ENCODE results near the gene TIAM2.
"Not testable (repeated sequence)": the region's sequence is repeated elsewhere in the genome, so short reads cannot be mapped to it uniquely, and the experiment has no call there.

The TIAM2 gene

DNA sequence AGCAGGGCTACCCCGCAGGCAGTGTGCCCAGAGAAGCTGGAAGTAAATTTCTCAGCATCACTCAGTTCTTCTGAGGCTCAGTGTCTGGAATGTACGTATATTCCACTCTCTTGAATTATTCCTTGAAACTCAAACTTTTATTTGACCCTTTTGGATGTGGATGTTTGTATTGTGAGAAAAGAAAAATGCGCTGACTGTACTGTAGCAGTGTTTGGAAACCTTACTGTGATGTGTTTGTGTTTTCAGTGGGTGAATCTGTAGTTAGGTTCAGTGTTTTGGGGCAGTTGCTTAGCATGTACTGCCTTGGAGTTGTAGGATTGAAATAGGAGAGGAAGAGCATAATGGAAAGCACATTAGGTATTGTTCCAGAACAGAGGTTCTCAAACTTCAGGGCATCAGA, 13.5 kb downstream of the TIAM2 start:
- Histone ChIP-seq H3K9ac (ENCODE audit: low read depth, low read length) (no peak overlapping the region), H3K27ac (ENCODE audit: low read depth, low read length) (no peak overlapping the region), H3K4me1 (ENCODE audit: insufficient read depth, low read length) (peaks cover 4% of the 10 kb centered on the region; the same call in 1 of the 2 replicates), H3K27me3 (ENCODE audit: insufficient read depth, low read length) (no peaks in the 10 kb centered on the region), H3K36me3 (ENCODE audit: insufficient read depth, low read length) (no peaks in the 10 kb centered on the region), H3K4me3 (ENCODE audit: low read length) (no peak overlapping the region), H3K9me3 (ENCODE audit: insufficient read depth, low read depth, low read length) (no peaks in the 10 kb centered on the region)
- WGBS = 96% methylated on average over 2 of the region's 3 CpGs

DNA sequence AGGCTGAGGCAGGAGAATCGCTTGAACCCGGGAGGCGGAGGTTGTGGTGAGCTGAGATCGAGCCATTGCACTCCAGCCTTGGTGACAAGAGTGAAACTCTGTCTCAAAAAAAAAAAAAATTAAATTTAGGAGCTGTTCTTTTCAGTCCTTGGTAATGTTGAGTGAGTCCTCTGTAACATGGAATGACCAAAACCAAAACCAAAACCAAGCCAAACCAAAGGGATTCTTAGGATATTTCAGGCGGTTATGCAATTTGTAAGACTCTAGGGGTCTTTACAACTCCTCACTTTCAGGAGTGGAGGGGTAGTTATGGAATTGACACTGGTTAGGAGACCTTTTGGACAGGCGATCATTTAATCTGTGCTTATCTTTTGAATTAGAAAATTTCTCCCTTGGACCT, 15.8 kb downstream of the TIAM2 start:
- Histone ChIP-seq H3K4me3 (ENCODE audit: low read length) (no peak overlapping the region), H3K9me3 (ENCODE audit: insufficient read depth, low read depth, low read length) (0 out of 2 replicates have a peak, but pooled peaks cover under 1% of the 10 kb centered on the region), H3K36me3 (ENCODE audit: insufficient read depth, low read length) (no peaks in the 10 kb centered on the region), H3K9ac (ENCODE audit: low read depth, low read length) (no peak overlapping the region), H3K4me1 (ENCODE audit: insufficient read depth, low read length) (peaks cover 16% of the 10 kb centered on the region), H3K27me3 (ENCODE audit: insufficient read depth, low read length) (no peaks in the 10 kb centered on the region), H3K27ac (ENCODE audit: low read depth, low read length) (no peak overlapping the region)
- WGBS = 84% methylated on average over 6 of the region's 6 CpGs

DNA sequence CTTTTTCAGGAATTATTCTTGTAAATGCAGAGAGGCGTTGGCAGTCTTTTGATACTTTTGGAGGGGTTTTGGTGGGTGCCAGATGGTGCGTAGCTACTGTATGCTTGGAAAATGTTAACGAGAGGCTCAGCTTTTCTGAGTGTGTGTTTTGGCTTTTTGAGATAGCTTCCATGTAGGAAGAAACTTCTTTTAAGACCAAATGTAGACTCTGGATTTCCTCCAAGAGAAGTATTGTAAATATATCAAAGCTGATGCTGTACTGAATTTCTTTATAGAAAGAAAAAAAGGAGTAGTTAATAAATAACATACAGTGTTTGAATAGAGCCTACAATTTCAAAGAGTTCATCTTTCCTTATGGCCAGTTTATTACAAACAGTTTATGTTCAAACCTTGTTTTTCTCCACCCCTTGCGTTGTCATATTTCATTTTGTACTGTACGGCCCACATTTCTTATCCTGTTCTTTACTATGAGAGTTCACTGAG, 16.7 kb downstream of the TIAM2 start:
- H3K9ac ChIP-seq (ENCODE audit: low read depth, low read length) = no peak overlapping the region
- no peak overlapping the region for H3K4me3 ChIP-seq (ENCODE audit: low read length)
- 0 out of 2 replicates have a peak, but pooled peaks cover 2% of the 10 kb centered on the region for H3K9me3 ChIP-seq (ENCODE audit: insufficient read depth, low read depth, low read length)
- 86% methylated on average over 5 of the region's 5 CpGs for WGBS
- H3K4me1 ChIP-seq (ENCODE audit: insufficient read depth, low read length) = peaks cover 18% of the 10 kb centered on the region
- H3K27me3 ChIP-seq (ENCODE audit: insufficient read depth, low read length) = no peaks in the 10 kb centered on the region
- no peak overlapping the region for H3K27ac ChIP-seq (ENCODE audit: low read depth, low read length)
- no peaks in the 10 kb centered on the region for H3K36me3 ChIP-seq (ENCODE audit: insufficient read depth, low read length)

DNA sequence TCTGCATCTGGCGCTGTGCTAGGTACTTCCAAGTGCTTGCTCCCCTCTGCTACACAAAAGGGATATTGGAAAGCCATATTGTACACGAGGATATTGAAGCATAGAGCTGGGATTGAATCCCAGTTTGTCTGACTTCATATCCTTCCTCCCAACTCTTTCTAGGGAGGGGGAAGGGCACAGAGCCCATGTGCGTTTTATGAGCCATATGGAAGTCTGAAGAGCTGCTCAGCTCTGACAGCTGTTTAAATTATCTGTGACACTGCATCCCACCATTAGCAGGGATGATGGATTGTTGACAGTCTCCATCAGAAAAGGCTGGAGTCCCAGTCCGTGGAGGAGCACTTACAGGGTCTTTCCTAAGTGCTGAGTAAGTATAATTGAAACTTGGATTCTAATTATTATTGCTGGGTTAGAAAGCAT, 18.4 kb downstream of the TIAM2 start:
- H3K27me3 ChIP-seq (ENCODE audit: insufficient read depth, low read length) = no peaks in the 10 kb centered on the region
- 86% methylated on average over 4 of the region's 4 CpGs for WGBS
- H3K4me3 ChIP-seq (ENCODE audit: low read length) = no peak overlapping the region
- H3K9ac ChIP-seq (ENCODE audit: low read depth, low read length) = no peak overlapping the region
- H3K36me3 ChIP-seq (ENCODE audit: insufficient read depth, low read length) = no peaks in the 10 kb centered on the region
- H3K4me1 ChIP-seq (ENCODE audit: insufficient read depth, low read length) = peaks cover 18% of the 10 kb centered on the region
- no peak overlapping the region for H3K27ac ChIP-seq (ENCODE audit: low read depth, low read length)
- H3K9me3 ChIP-seq (ENCODE audit: insufficient read depth, low read depth, low read length) = 0 out of 2 replicates have a peak, but pooled peaks cover 2% of the 10 kb centered on the region

DNA sequence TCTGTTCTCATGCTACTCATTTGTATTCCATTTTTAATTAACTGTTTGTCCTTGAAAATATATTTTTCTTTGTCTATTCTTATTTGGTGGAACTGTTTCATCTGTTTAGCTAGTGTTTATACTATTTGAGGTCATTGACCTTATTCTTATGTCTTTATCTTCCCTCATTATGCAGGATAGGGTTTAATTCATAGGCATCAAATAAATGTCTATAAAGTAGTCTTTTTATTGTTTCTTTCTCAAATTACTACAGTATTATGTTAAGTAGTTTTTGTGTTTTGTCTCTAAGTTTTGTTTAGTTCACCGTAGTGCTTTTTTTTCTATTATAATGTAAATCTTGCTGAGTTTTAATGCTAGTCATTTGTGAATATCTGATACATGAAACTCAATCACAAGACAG, 19.0 kb downstream of the TIAM2 start:
- H3K9ac ChIP-seq (ENCODE audit: low read depth, low read length) = no peak overlapping the region
- H3K4me3 ChIP-seq (ENCODE audit: low read length) = no peak overlapping the region
- no peaks in the 10 kb centered on the region for H3K27me3 ChIP-seq (ENCODE audit: insufficient read depth, low read length)
- no peaks in the 10 kb centered on the region for H3K36me3 ChIP-seq (ENCODE audit: insufficient read depth, low read length)
- WGBS = no CpG with 5 or more reads among the region's 1 CpG
- H3K27ac ChIP-seq (ENCODE audit: low read depth, low read length) = no peak overlapping the region
- peaks cover 18% of the 10 kb centered on the region for H3K4me1 ChIP-seq (ENCODE audit: insufficient read depth, low read length)
- 0 out of 2 replicates have a peak, but pooled peaks cover 2% of the 10 kb centered on the region for H3K9me3 ChIP-seq (ENCODE audit: insufficient read depth, low read depth, low read length)

DNA sequence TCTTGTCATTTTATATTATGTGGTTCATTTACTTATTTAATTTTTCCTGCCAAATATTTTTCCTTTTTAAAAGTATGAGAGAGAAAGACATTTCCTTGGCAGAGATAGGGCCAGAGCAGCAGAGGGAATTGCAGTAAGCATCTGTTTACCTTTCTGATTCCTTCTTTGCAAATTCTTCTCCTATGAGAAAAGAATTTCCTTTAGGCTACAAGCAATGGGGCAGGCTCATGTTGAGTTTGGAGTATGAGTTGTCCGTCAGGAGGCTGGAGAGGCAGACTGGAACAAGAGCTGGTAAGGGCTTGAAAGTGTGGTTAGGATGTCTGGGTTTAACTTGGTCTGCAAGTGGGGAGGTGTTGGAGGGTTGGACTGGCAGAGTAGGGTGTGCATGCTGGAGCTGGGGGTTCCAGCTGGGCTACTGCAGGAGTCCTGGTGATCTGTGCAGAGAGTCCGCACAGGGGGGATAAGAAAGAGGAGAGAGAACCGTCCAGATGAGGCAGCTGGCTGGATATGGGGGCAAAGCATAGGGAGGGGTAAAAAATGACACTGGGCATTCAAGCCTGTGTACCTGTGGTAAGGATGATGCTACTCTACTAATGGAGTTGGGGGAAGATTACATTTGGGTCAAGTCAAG, 19.7 kb downstream of the TIAM2 start:
- H3K9ac ChIP-seq (ENCODE audit: low read depth, low read length) = no peak overlapping the region
- no peaks in the 10 kb centered on the region for H3K36me3 ChIP-seq (ENCODE audit: insufficient read depth, low read length)
- H3K4me3 ChIP-seq (ENCODE audit: low read length) = no peak overlapping the region
- no peaks in the 10 kb centered on the region for H3K27me3 ChIP-seq (ENCODE audit: insufficient read depth, low read length)
- H3K4me1 ChIP-seq (ENCODE audit: insufficient read depth, low read length) = peaks cover 18% of the 10 kb centered on the region
- WGBS = 74% methylated on average over 3 of the region's 3 CpGs
- H3K27ac ChIP-seq (ENCODE audit: low read depth, low read length) = no peak overlapping the region
- H3K9me3 ChIP-seq (ENCODE audit: insufficient read depth, low read depth, low read length) = 0 out of 2 replicates have a peak, but pooled peaks cover 2% of the 10 kb centered on the region

DNA sequence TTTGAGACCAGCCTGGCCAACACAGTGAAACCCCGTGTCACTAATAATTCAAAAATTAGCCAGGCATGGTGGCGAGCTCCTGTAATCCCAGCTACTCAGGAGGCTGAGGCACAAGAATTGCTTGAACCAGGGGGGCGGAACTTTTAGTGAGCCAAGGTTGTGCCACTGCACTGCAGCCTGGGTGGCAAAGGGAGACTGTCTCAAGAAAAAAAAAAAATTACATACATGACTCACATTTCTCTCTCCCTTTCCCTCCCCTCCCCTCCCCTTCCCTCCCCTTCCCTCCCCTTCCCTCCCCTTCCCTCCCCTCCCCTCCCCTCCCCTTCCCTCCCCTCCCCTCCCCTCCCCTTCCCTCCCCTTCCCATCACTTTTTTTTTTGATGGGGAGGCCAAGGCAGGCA, 23.3 kb downstream of the TIAM2 start:
- WGBS = 97% methylated on average over 3 of the region's 3 CpGs
- not testable (repeated sequence) for H3K9me3 ChIP-seq (ENCODE audit: insufficient read depth, low read depth, low read length); H3K27ac ChIP-seq (ENCODE audit: low read depth, low read length); H3K4me3 ChIP-seq (ENCODE audit: low read length); H3K36me3 ChIP-seq (ENCODE audit: insufficient read depth, low read length); H3K9ac ChIP-seq (ENCODE audit: low read depth, low read length); H3K27me3 ChIP-seq (ENCODE audit: insufficient read depth, low read length)
- H3K4me1 ChIP-seq (ENCODE audit: insufficient read depth, low read length) = peaks cover 16% of the 10 kb centered on the region

DNA sequence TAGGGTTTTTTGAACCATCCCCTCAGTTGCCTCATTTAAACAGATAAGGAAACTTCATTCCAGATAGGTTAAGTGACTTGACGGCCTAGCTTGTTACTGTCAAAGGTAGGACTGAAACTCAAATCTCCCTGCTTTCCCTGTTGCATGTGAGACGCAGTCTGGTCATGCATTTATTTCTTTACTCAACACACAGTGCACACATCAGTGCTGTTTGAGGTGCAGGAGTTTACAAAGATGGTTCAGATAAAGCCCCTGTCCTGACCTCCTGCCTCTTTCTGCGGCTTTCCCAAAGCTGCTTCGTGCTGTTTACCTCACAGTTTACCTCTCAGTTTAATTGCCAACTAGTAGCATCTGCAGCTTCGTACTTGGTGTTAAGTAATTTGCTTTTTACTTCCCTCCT, 26.6 kb downstream of the TIAM2 start:
- H3K27ac ChIP-seq (ENCODE audit: low read depth, low read length) = no peak overlapping the region
- no peak overlapping the region for H3K4me3 ChIP-seq (ENCODE audit: low read length)
- no peaks in the 10 kb centered on the region for H3K9me3 ChIP-seq (ENCODE audit: insufficient read depth, low read depth, low read length)
- H3K4me1 ChIP-seq (ENCODE audit: insufficient read depth, low read length) = peaks cover 9% of the 10 kb centered on the region; the same call in 1 of the 2 replicates
- H3K9ac ChIP-seq (ENCODE audit: low read depth, low read length) = no peak overlapping the region
- no peaks in the 10 kb centered on the region for H3K27me3 ChIP-seq (ENCODE audit: insufficient read depth, low read length)
- H3K36me3 ChIP-seq (ENCODE audit: insufficient read depth, low read length) = no peaks in the 10 kb centered on the region
- WGBS = 88% methylated on average over 5 of the region's 5 CpGs

DNA sequence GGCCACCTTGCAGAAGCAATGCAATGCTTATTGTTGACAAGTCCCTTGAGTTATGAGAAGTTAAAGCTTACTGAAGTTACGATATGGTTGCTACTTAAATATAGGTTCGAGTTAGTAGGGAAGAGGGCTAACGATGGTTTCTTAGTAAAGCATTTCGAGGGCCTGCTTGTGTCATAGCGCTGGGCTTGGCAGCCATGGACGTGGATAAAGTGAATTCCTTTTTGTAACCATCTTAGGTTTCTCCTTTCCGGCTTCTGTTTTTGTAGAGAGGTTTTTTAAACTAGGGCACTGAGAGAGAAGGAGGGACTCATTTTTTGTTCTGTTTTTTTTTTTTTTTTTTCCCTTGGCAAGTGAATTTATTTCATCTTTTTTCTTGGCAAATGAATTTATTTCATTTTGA, 27.6 kb downstream of the TIAM2 start:
- H3K4me3 ChIP-seq (ENCODE audit: low read length) = no peak overlapping the region
- H3K27ac ChIP-seq (ENCODE audit: low read depth, low read length) = no peak overlapping the region
- H3K36me3 ChIP-seq (ENCODE audit: insufficient read depth, low read length) = no peaks in the 10 kb centered on the region
- no peaks in the 10 kb centered on the region for H3K9me3 ChIP-seq (ENCODE audit: insufficient read depth, low read depth, low read length)
- WGBS = 94% methylated on average over 7 of the region's 7 CpGs
- H3K4me1 ChIP-seq (ENCODE audit: insufficient read depth, low read length) = peaks cover 10% of the 10 kb centered on the region; the same call in 1 of the 2 replicates
- no peaks in the 10 kb centered on the region for H3K27me3 ChIP-seq (ENCODE audit: insufficient read depth, low read length)
- no peak overlapping the region for H3K9ac ChIP-seq (ENCODE audit: low read depth, low read length)

DNA sequence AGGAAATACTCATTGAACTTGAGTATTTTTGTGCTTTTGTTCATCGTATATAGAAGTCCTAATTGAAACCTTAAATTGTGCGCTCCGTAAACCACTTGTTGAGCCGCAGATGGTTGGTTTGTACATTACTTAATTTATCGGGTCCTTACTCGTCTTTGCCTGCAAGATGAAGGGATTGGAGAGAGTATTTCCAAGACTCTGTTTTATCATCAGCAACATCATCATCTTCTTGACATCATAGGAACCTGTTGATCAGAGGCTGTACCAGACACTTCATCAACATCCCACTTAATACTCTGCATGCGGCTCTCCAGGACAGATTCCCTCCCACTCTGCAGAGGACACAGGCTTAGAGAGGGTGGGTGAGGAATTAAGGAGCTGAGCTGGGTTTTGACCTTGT, 28.6 kb downstream of the TIAM2 start:
- no peak overlapping the region for H3K27ac ChIP-seq (ENCODE audit: low read depth, low read length)

DNA sequence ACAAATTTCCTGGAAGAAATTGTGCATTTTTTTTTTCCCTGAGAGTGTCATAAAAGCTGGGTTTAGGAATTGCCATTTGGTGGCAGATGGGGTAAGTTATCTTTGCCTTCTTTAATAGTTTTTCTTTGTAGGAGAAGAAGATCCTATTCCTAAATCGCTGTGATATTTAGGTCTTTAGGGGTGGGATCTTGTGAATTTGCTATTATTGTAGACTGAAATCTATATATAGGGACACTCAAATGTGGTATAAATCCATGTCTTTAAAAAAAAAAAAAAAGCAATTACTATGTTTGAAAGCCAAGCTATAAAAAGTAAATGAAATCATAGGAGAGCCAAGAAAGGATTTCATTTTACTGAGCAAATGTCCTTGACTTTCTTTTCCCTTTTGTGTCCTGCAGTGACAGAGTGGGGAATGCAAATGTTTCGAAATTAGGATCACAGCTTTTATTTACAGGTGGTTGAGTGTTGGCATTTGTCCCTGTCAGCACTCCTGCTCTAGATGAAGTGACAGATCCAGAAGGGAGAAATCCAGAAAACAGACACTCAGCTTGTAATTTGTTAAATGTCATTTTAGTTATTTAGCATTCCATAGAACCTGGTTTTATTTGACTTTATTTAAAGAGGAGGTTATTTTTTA, 29.4 kb downstream of the TIAM2 start:
- WGBS = 89% methylated on average over 2 of the region's 2 CpGs
- Histone ChIP-seq H3K9me3 (ENCODE audit: insufficient read depth, low read depth, low read length) (no peaks in the 10 kb centered on the region), H3K27me3 (ENCODE audit: insufficient read depth, low read length) (no peaks in the 10 kb centered on the region), H3K27ac (ENCODE audit: low read depth, low read length) (no peak overlapping the region), H3K9ac (ENCODE audit: low read depth, low read length) (no peak overlapping the region), H3K4me1 (ENCODE audit: insufficient read depth, low read length) (peaks cover 10% of the 10 kb centered on the region; the same call in 1 of the 2 replicates), H3K4me3 (ENCODE audit: low read length) (no peak overlapping the region), H3K36me3 (ENCODE audit: insufficient read depth, low read length) (no peaks in the 10 kb centered on the region)

More for the DNA sequence above, 28.6 kb downstream of the TIAM2 start:
- H3K9me3 ChIP-seq (ENCODE audit: insufficient read depth, low read depth, low read length) = no peaks in the 10 kb centered on the region
- H3K27me3 ChIP-seq (ENCODE audit: insufficient read depth, low read length) = no peaks in the 10 kb centered on the region
- H3K4me3 ChIP-seq (ENCODE audit: low read length) = no peak overlapping the region
- no peak overlapping the region for H3K9ac ChIP-seq (ENCODE audit: low read depth, low read length)
- 93% methylated on average over 7 of the region's 7 CpGs for WGBS
- peaks cover 10% of the 10 kb centered on the region; the same call in 1 of the 2 replicates for H3K4me1 ChIP-seq (ENCODE audit: insufficient read depth, low read length)
- H3K36me3 ChIP-seq (ENCODE audit: insufficient read depth, low read length) = no peaks in the 10 kb centered on the region
